GM19043 (cell line): ENCODE data around the gene NSL1.
"Not testable (repeated sequence)": the region's sequence is repeated elsewhere in the genome, so short reads cannot be mapped to it uniquely, and the experiment has no call there.

Experiments used
- ATAC-seq: cut with Tn5 transposase; IDR thresholded peaks from one replicate; pipeline ENCODE4 v1.9.1; 2021; ENCODE audit warnings: low read depth; ENCODE audit not compliant: unreplicated experiment

Gene NSL1

DNA sequence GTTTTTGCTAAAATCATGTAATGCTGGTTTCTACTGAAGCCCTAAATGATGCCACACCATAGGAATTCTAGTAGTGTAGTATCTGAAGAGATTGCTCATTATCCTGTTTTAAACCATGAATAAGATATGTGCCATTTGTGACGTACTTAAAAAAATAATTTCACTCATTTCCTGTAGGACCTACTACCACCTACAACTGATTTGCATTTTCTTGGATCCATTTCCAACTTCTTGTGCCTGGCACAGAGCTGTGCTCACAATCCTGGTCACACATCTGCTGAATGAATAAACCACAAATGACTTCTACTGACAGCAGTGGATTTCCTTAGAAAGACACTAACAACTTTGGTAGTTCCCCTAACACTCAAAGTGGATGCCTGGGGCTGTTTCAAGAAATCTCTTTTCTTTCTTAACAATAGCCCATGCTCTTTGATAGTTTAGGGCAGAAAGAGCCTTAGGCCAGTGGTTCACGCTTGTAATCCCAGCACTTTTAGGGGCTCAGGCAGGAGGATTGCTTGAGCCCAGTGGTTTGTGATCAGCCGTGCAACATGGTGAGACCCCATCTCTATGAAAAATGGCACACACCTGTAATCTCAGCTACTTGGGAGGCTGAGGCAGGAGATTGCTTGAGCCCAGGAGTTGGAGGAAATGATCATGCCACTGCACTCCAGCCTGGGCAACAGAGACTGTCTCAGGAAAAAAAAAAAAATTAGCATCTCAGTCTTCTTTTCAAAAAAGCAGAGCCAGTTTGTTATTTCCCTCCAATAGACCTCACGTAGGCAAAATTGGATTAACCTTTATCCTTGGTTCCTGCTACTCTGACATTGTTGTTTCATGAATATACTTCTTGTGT lies 78.9 kb downstream of the NSL1 start:
- no peak for ATAC-seq

DNA sequence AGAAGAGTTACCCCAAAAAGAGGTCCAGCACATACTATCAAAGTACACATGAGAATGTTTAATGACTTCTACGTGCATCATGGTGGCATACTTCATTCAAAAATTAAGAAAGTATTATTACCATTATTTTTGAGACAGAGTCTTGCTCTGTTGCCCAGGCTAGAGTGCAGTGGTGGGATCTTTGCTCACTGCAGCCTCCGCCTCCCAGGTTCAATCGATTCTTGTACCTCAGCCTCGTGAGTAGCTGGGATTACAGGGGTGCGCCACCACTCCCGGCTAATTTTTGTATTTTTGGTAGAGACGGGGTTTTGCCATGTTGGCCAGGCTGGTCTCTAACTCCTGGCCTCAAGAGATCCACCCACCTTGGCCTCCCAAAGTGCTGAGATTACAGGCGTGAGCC lies 79.6 kb downstream of the NSL1 start:
- not testable (repeated sequence) for ATAC-seq

DNA sequence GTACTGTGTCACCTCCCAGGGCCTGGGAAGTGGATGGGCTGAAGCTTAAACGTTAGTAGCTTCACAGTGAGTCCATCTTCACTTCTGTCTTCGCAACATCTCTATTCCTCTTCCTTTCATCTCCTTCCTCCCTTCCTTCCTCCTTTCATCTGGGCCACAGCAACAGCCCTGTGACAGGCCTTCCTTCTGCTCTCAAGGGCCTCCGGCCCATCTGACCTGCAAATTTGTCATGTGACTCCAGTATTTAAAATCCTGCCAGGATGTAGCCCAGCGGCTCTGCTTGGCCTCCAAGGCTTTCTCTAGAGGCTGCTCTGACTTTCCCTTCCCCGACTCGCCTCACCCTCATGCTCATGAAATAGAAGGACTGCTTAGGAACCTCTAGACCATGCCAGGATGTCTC lies 81.0 kb downstream of the NSL1 start:
- no peak for ATAC-seq

DNA sequence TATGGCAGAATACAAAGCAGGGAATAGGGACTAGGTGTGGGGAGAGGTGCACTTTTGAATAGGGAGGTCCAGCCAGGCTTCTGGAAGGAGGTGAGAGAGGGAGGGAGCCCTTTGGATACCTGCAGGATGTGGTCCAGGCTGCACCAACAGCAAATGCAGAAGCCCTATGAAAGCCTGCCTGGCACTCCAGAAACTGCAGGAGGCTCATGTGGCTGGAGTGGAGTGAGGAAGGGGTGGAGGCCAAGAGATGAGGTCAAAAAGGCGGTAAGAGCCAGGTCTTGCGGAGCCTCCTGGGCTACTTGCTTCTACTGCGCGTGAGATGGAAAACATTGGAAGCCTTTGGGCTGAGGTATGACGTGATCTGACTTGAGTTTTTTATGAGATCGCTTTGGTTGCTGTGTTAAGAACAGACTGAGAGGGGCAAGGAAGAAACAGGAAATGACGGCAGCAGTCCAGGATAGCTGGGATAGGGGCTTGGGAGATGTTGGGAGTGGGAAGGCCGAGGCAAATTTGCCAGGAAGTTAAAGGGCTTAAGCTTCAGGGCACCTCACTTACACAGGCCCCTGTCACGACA lies 87.5 kb downstream of the NSL1 start:
- no peak for ATAC-seq

DNA sequence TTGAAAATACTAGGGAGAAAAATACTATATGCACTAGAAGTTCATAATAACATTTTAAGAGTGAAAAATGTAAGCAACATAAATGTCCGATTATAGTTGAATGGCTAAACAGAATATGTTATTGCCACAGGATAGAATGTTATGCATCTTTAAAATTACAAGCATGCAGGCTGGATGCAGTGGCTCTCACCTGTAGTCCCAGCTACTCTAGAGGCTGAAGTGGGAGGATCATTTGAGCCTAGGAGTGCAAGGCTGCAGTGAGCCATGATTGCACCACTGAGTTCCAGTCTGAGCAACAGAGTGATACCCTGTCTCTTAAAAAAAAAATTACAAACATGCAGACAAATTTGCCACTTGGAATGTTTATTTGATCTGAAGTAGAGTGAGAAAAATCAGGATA lies 88.9 kb downstream of the NSL1 start:
- ATAC-seq = no peak

DNA sequence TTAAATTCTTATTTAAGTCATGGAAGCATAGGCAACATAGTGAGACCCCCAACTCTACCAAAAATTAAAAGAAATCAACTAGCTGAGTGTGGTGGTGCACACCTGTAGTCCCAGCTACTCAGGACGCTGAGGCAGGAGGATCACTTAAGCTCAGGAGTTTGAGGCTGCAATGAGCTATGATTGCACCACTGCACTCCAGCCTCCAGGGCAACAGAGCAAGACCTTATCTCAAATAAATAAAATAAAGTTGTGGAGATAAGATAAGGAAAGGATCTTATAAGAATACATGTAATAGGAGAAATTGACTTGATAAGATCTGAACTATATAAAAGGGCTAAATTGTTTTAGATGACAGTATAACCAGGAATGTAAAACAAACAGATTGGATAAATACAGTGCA lies 89.7 kb downstream of the NSL1 start:
- ATAC-seq = no peak

DNA sequence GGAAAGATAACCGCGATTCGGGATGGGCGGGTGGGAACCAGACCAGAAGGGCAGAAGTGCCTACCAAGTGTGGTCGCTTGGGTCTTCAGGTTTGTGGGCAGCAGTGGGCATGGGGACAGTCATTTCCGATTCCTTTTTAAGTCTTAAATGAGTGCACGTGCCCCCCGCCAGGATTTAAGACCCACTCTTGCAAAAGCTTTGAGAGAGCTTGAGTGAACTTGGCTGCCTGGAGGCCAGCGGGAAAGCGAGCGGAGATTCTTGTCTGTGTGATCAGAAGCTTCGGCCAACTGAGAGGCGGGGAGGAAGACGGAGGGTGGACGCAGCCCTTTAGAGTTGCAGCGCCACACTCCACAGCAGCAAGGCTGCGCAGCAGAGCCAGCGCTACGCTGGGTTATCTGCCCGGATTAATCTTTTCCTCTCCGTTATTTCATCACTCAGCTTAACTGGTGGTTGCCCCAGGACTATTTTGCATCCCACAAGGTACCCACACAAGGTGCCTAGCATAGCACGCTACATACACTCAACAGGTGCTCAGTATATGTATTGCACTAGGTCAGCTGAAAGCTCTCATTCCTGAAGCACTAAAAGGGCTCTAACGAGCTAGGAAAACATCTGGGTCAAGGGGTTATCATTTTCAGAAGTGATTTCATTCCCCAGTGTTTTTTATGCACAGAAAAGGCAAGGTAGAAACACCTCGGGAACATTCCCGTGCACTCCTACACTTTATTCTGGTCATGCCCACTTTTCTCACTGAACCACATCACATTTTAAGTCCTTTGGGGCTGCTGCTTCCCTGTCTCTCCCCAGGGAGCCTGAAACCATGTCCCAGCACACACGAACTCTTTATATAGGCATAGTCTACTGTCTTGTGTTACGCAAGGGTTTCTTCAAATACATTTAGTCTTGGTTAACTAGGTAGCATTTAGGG lies 90.4 kb downstream of the NSL1 start:
- no peak for ATAC-seq

DNA sequence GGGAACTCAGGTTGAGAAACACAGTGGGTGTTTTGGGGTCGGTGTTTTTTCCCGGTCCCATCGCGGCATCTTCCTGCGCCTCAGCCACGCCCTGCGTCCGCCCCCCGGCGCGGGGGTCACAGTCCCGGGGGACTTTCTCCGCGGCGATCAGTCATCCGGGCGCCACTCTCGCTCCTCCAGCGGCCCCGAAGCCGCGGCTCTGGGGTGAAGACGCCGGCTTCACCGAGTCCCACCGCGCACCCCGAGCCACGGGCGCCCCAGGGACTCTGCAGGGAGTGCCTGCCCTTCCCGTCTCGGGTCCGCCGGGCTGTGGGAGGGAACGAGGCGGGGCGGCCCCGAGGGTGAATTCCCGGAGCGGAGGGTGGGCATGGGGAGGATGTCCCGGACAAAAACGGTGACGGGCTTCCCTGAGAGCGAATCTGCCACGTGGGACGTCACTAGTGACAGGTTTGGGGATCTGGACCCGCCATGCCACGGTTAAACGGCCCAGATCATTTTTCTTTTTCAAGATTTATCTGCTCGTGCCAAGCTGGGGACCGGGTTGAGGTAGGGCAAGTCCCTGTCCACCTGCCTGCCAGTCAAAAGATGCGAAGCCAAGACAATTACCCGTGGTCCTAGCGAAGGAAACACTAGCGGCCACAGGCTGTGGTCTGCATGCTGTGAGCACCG lies 91.2 kb downstream of the NSL1 start:
- ATAC-seq = no peak

DNA sequence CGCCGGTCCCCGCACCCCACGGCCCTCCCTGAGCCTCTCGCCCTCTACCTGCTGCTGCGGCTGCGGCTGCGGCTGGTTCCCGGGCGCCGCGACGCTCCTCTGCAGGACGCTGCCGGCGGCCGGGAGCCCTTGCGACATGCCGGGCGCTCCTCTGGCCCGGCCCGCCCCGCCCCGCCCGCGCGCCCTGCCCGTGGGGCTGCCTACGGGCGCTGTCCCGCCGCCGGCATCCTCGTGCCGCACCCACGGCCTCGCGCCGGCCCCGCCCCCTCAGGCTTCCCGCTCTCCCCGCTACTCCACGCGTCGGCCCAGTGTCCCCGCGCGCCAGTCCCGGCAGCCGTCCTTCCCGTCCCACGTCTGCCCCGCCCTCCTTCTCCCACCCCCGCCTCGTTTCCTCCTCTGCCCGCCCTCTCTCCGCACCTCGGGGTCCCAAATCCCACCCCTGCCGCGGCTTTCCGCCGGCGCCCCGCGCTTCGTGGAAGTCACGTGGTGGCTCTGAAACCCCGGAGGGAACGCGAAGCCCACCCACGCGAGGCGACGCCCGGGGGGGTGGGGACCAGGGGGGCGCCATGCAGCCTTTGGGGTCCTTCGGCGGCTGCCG lies 91.9 kb downstream of the NSL1 start, which contains the start of gene BATF3:
BATF3 (minus strand) TSS at position 216 of the 598 bp plus-strand sequence; CDS start at position 138, 78 bp downstream.
- ATAC-seq = peak; percentile 17

DNA sequence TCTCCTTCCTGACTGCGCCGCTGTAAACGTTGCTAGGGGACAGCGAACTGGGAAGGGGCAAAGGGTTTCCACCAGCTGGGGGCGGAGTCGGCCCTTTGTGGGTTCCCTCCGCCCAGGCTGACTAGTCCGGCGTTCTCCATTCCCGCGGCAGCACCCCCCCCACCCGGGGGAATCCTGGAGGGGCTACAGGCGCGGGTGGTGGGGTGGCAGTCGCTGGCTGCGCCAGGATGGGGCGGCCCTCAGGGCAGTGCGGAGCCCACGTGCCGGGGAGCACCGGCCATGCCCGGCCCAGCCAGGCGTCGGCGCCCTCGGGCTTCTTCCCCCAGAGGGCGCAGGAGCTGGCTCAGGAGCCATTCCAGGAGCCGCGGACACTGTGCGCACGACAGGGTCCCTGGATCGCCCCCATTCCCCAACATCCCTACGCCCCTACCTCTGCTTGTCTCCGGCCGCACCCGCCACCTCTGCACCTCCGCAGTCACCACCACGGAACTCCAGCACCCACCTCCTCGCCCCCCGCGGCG lies 92.4 kb downstream of the NSL1 start:
- peak; percentile 44 for ATAC-seq

DNA sequence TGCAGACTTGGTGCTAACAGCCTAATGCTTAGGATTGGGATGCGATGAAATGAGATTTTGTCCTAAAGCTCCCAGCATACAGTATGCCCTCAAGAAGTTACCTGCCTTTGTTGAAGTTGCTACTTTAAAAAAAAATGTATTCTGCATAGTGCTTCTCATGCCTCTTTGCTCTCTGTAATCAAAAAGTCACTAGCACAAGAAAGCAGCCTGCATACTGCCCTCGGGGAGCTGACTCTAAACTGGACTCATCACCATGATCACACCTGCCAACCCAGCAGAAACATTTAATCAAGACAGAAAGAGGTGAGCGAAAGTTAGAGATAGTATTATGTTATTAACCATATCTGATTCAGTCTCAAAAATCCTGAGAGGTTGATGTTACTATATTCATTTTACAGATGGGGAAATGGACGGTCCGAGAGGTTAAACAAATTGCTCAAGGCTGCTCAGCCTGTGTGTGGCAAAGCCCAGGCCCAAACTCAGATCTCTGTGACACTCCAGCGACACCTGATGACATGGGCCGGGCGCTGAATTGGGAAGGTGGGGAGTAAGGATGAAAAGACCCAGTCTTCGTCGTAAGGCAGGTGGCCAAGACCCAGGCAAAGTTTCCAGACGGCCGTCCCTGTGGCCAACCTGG lies 93.0 kb downstream of the NSL1 start:
- peak; percentile 7 for ATAC-seq

DNA sequence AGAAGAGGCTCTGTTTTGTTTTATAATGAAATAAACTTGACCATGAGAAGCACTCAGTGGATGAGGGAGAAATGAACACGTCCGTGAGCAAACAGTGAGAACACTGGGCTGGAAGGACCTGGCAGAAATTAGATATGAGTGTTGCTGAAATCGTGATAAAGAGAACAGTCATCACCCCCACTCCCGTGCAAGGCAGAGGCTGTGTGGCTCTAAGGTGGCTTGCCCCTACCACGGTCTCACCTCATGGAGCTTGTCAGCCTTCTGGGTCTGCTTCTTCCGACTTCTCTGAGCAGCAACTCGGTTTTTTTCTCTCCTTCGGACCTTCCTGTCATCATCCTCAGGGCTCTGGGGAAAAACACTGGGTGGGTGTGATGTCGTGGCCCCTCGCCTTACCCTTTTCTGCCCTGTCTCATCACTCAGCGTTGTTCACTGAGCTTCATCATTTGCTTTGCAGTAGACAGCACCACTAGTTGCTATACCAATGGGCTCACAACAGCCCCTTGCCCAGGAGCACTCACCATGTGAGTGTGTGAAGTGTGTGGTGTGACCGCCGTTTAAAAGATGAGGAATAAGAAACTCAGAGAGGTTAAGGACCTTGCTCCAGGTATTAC lies 94.8 kb downstream of the NSL1 start:
- no peak for ATAC-seq

DNA sequence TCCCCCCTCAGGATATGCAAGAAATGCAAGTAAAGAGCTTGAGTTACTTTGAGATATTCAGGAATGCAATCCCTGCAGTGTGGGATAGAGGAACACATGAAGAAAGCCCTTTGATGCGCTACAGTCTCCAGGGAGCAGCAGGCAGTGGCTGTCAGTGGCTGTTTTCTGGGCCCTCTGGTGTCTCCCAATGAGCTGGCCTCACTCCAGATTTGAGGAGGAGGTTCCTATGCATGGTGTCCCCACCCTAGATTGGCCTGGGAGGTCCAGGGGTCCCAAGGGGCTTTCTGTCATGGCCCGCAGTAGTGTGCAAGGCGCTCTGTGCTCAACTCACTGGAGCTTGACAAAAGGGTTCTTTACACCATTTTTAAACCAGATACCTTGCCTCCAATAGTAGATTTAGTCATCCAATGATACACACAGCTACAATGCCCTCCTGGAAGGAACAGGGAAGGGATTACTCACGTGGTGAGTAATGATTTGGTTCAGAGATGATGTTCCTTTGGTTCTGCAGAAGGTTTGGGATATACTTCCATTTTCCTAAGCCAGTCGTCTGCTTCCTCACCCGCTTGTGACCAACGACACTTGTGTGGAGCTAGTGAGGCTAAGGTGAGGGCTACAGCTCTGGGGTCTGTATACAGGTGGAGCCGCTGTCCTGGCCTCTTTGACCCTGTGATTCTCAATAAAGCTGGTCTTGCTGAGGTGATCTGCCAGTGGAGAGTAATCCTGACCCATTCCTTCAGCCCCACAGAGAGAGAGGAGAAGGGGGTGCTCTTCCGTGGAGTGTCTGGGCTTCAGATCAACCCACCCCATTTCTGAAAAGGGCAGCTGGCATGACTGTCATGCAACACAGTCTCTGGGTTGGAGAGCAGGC lies 98.6 kb downstream of the NSL1 start:
- ATAC-seq = no peak

DNA sequence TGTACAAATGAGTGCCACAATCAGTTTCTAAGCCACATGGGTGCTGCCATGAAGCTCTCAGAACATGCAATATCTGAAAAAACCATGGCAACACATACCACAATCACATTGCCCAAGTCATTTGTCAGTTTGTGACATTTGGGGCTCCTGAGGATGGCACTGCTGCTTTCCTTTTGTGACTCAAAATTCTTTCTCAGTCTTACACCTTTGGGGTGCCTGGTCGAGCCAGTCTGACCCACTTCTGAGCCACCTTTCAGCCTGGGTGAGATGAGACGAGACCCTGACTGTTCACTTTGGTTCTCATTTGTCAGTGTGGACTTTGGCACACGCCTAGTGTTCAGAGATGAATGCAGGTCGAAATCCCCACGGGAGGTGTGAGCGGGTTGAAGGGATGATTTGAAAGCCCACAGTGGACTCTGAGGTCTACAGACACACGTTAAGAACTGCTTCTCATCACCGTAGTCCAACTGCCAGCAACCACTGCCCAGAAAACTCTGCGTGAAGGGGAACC lies 100.0 kb downstream of the NSL1 start:
- no peak for ATAC-seq

DNA sequence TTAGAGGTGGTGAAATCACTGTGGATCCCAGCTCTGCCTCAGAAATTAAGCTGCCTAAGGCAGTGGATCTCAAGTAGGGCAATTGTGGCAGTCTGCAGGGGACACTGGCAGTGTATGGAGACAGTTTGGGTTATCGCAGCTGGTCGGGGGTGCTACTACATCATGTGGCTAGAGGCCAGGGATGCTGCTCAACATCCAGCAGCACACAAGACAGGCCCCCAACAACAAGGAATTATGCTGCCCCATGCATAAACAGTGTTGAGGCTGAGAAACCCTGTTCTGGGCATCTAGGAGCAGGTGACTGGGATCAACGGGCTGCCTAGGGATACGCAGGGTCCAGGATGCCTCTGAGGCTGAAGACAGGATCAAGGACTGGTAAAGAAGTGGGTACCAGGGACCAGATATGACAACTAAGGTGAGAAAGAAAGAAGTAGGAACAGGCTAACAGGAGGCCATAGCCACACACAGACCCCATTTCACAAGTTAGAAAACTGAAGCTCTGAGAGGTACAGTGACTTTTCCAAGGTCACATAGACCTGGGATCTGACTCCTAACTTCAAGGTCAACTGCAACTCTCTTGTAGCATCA lies 100.7 kb downstream of the NSL1 start:
- no peak for ATAC-seq

DNA sequence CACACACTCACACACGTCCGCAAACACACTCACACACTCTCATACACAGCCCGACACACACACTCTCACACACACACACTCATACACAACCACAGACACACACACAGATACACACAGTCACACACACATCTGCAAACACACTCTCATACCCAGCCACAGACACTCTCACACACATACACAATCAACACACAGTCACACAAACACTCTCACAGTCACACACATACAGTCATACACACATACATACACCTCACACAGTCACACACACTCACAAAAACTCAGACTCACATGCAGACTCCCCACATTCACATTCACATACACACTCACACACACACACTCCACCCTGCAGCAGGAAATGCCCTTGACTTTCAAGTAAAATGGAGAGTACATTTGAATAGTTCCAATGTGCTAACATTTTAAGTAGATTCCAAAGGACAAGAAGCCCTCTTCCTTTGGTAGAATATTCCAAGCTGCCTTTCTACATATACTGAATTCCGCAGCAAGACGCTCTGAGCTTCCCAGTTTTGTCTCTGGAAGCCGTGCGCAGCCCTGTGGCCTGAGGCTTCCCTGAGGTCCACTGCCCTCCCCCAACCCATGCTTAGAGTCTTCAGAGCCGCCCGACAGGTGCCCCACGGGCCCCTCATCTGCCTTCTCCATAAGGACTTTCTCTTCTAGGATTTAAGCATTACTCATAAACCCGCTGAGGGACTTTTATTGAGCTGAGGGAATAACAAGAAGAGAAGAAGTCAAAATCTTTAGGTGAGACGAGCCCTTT lies 101.6 kb downstream of the NSL1 start:
- no peak for ATAC-seq

DNA sequence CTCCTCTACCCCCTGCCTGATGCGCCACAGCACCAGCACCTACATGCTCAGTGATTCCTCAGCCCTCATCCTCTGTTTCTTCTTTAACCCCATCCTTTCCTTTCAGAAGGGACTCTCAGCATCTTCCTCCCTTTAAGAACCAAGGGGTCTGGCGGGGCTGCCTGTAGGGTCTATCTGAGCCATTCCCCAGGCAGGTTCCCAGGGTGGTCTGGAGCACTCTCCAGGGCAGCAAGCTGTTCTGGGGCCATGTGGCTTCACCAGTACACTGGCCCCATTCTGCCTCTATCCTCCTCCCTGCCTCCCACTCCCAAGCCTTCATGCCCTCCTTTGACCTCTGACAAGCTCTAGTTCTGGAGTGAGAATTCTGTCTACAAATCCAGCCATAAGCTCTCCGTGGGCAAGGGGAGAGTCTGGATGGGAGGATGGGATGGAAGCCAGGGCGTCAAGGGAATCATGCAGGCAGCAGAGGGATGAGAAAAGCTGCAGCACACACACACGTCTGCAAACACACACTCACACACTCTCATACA lies 102.3 kb downstream of the NSL1 start:
- ATAC-seq = no peak
